K562 (cell line): Measurements from ENCODE around the gene PTPRF. TPM values are rescaled to one million over a fixed set of nuclear protein-coding genes. Genes with fewer than 3 reads are reported as not detected.

ENCODE experiments used
- ATAC-seq: fragments of 200-7000 bp; cut with Tn5 transposase; 3 replicates; pipeline ENCODE4 v1.9.1; 2020; ENCODE audit warnings: moderate library complexity
- BruUV-seq: library from RNA; stranded (reverse); fragments of 400-500 nt; replicated peaks from 2 replicates; lab custom pipeline; 2021; lab: Mats Ljungman, UMichigan
- CTCF ChIA-PET: fragments of 300-600 bp; formaldehyde crosslinking; extraction: SDS; loops from one replicate; lab custom pipeline; 2021; ENCODE audit warnings: low intra/inter-chr PET ratio; lab: Yijun Ruan, JAX
- POLR2A ChIA-PET: fragments of 300-600, 350-650 bp; sonication (Branson Sonifier 250); formaldehyde crosslinking; extraction: SDS; loops from one replicate; lab custom pipeline; 2021; ENCODE audit warnings: antibody characterized with exemption, inconsistent platforms; lab: Yijun Ruan, JAX
- DNase-seq, 4 experiments: peaks; one replicate each; pipeline versions ENCODE4 v3.0.0 to v3.0.0-alpha.2; 2011 to 2018; ENCODE audit warnings: low spot score in 3 of 4, mixed read lengths in 3 of 4; ENCODE audit errors: extremely low read depth in 1 of 4
- FAIRE-seq: peaks from 2 replicates; lab custom pipeline; 2011; peaks lifted over from hg19 to GRCh38; lab: Jason Lieb, UNC
- H2AFZ ChIP-seq: 2 replicates; pipeline ENCODE4 v1.6.0; 2011; ENCODE audit warnings: low read depth, low read length, control low read depth, inconsistent platforms
- H3K27ac ChIP-seq: fragments of 200-600 bp; 3 replicates; pipeline ENCODE4 v1.8.0; 2011; ENCODE audit warnings: low read depth, mild to moderate bottlenecking, control low read depth, inconsistent platforms, low read length, moderate library complexity, mixed read lengths; ENCODE audit errors: extremely low read depth
- H3K27me3 ChIP-seq, 2 experiments: fragments of 300-600 bp in 1 of 2; 2 replicates in 1 of 2; 3 replicates in 1 of 2; pipeline versions ENCODE4 v1.6.0 to v1.8.0; 2011; ENCODE audit warnings: inconsistent platforms in 2 of 2, low read length in 2 of 2, mild to moderate bottlenecking in 1 of 2, mixed read lengths in 1 of 2, moderate library complexity in 1 of 2; ENCODE audit not compliant: control insufficient read depth in 2 of 2, insufficient read depth in 2 of 2
- H3K36me3 ChIP-seq: fragments of 300-600 bp; 3 replicates; pipeline ENCODE4 v1.8.0; 2011; ENCODE audit warnings: mild to moderate bottlenecking, low read length, inconsistent platforms; ENCODE audit not compliant: control insufficient read depth, insufficient read depth
- H3K4me1 ChIP-seq, 2 experiments: fragments of 200-600 bp in 1 of 2; replicated peaks in 1 of 2; 2 replicates in 1 of 2; 3 replicates in 1 of 2; pipeline versions ENCODE4 v1.5.1 to v1.8.0; 2011; ENCODE audit warnings: inconsistent platforms in 2 of 2, low read length in 2 of 2, mild to moderate bottlenecking in 1 of 2, mixed read lengths in 1 of 2, moderate library complexity in 1 of 2; ENCODE audit not compliant: control insufficient read depth in 2 of 2, insufficient read depth in 2 of 2
- H3K4me2 ChIP-seq: 2 replicates; pipeline ENCODE4 v1.6.1; 2011; ENCODE audit warnings: low read length, control low read depth, inconsistent platforms, mixed read lengths; ENCODE audit not compliant: insufficient read depth
- H3K4me3 ChIP-seq: fragments of 200-600 bp; sonication (generic), shearing (Covaris generic); 2 replicates; pipeline ENCODE4 v1.5.1; 2016; ENCODE audit warnings: control low read depth, inconsistent platforms
- H3K79me2 ChIP-seq: fragments of 200-600 bp; 3 replicates; pipeline ENCODE4 v1.8.0; 2011; ENCODE audit warnings: low read length, inconsistent platforms; ENCODE audit not compliant: control insufficient read depth, insufficient read depth
- H3K9ac ChIP-seq, 2 experiments: 2 replicates each; pipeline versions ENCODE4 v1.6.0 to v1.6.1; 2011; ENCODE audit warnings: low read depth in 2 of 2, low read length in 2 of 2, control low read depth in 1 of 2, inconsistent platforms in 1 of 2, mild to moderate bottlenecking in 1 of 2, mixed read lengths in 1 of 2; ENCODE audit not compliant: insufficient read depth in 1 of 2
- H3K9me1 ChIP-seq: one replicate; pipeline ENCODE4 v1.6.0; 2011; ENCODE audit warnings: inconsistent platforms, mild to moderate bottlenecking, low read length, moderate library complexity; ENCODE audit not compliant: control insufficient read depth, insufficient read depth
- H3K9me3 ChIP-seq: replicated peaks from 2 replicates; pipeline ENCODE4 v1.5.1; 2011; ENCODE audit warnings: low read depth, low read length, inconsistent platforms; ENCODE audit not compliant: control insufficient read depth, insufficient read depth
- H4K20me1 ChIP-seq: replicated peaks from 2 replicates; pipeline ENCODE4 v1.6.1; 2011; ENCODE audit warnings: low read length, inconsistent platforms, mixed read lengths; ENCODE audit not compliant: control insufficient read depth, insufficient read depth
- CREBBP ChIP-seq: IDR thresholded peaks from one replicate; pipeline ENCODE4 v1.6.1; 2012; ENCODE audit warnings: low read depth, mild to moderate bottlenecking, control low read depth, inconsistent platforms, low read length
- DIDO1 ChIP-seq: fragments of 450-650 bp; IDR thresholded peaks from 2 replicates; pipeline ENCODE4 v1.6.1; 2016; ENCODE audit warnings: low read depth, missing biosample characterization, missing genetic modification characterization
- HMG20B ChIP-seq: fragments of 250-450 bp; sonication (Bioruptor Pico); IDR thresholded peaks from 2 replicates; pipeline ENCODE4 v1.5.0; 2021; ENCODE audit warnings: mild to moderate bottlenecking
- MAFF ChIP-seq: IDR thresholded peaks from 2 replicates; pipeline ENCODE4 v1.6.1; 2012; ENCODE audit warnings: low read length, improper control_type of control experiment
- NCOR1 ChIP-seq: fragments of 450-650 bp; IDR thresholded peaks from 2 replicates; pipeline ENCODE4 v1.6.1; 2016; ENCODE audit warnings: mild to moderate bottlenecking, moderate library complexity
- SIN3A ChIP-seq, 2 experiments: fragments of 150-350 bp in 1 of 2; IDR thresholded peaks; 2 replicates each; pipeline ENCODE4 v1.6.1; 2011 to 2016; ENCODE audit warnings: borderline replicate concordance in 2 of 2, low read depth in 2 of 2, low read length in 2 of 2, mild to moderate bottlenecking in 2 of 2, moderate library complexity in 2 of 2; ENCODE audit not compliant: control insufficient read depth in 1 of 2
- SMARCC2 ChIP-seq: fragments of 450-650 bp; IDR thresholded peaks from 2 replicates; pipeline ENCODE4 v1.6.1; 2017; ENCODE audit warnings: antibody characterized with exemption, moderate library complexity, mild to moderate bottlenecking, low read depth
- SNIP1 ChIP-seq: fragments of 450-650 bp; IDR thresholded peaks from 2 replicates; pipeline ENCODE4 v1.7.1; 2017; ENCODE audit warnings: low read depth, mild to moderate bottlenecking
- TBP ChIP-seq: optimal IDR thresholded peaks from 2 replicates; pipeline ENCODE3; 2011; ENCODE audit warnings: low read depth, low read length, improper control_type of control experiment
- ZC3H11A ChIP-seq: IDR thresholded peaks from 2 replicates; pipeline ENCODE4 v1.6.1; 2012; ENCODE audit warnings: low read depth, low read length, improper control_type of control experiment
- ZNF431 ChIP-seq: sonication (generic); formaldehyde crosslinking; IDR thresholded peaks from 2 replicates; pipeline ENCODE4 v1.8.0; 2022; ENCODE audit warnings: mild to moderate bottlenecking, missing genetic modification reagents
- ZNF79 ChIP-seq: fragments of 250-450 bp; sonication (Bioruptor Pico); IDR thresholded peaks from 2 replicates; pipeline ENCODE4 v1.4.0; 2020; ENCODE audit warnings: low read depth, mild to moderate bottlenecking, moderate library complexity
- ZNF830 ChIP-seq: fragments of 250-450 bp; sonication (Bioruptor Pico); IDR thresholded peaks from 2 replicates; pipeline ENCODE4 v1.5.0; 2021; ENCODE audit warnings: mild to moderate bottlenecking
- WGBS: fragments of 100-300 bp; shearing (Covaris generic); methylation state at CpG from one replicate; pipeline ENCODE4 v1.1.6; 2016; ENCODE audit warnings: low coverage, mixed read lengths; ENCODE audit not compliant: insufficient coverage; ENCODE audit errors: missing lambda C conversion rate; 5-methylcytosine and 5-hydroxymethylcytosine counted together
- in situ Hi-C: fragments of 300-500 bp; cut with MboI; formaldehyde crosslinking; loops from 4 replicates; pipeline ENCODE4 v1.15.0; 2018; ENCODE audit warnings: inconsistent platforms, mixed read lengths
- intact Hi-C: fragments of 100-400 bp; cut with micrococcal nuclease; formaldehyde crosslinking; loops from 2 replicates; pipeline ENCODE4 v1.14.2; 2022
- polyA plus RNA-seq, 8 experiments: library from polyadenylated mRNA; depleted of rRNA in 4 of 8; stranded (reverse) in 5 of 8; unstranded in 3 of 8; fragments of >200 nt; fragmentation: Nextera tagmentation in 2 of 8; fragmentation: Illumina TruSeq in 1 of 8; extraction: Ambion mirVana in 2 of 8; extraction: Trizol in 1 of 8; gene quantifications; 2 replicates each; pipeline versions ENCODE4 v1.2.1 to v1.2.3, GENCODE V29; 2011 to 2014; ENCODE audit warnings: inconsistent platforms in 1 of 8, missing spikeins in 1 of 8
- total RNA-seq, 7 experiments: library from RNA; depleted of rRNA in 6 of 7; stranded (reverse); fragments of >200 nt in 6 of 7; fragmentation: Illumina TruSeq in 2 of 7; extraction: Trizol in 2 of 7; gene quantifications; 2 replicates each; pipeline versions ENCODE4 v1.2.1 to v1.2.3, GENCODE V29; 2011 to 2021; ENCODE audit warnings: low replicate concordance in 1 of 7
- TF ChIP-seq, protein P1 (sequence below): fragments of 450-650 bp; IDR thresholded peaks from 2 replicates; pipeline ENCODE4 v1.6.1; 2016
- TF ChIP-seq, protein P2 (sequence below): fragments of 450-650 bp; IDR thresholded peaks from one replicate; pipeline ENCODE4 v1.6.1; 2018; ENCODE audit warnings: mild to moderate bottlenecking, moderate library complexity; ENCODE audit not compliant: partially characterized antibody
- TF ChIP-seq, protein P3 (sequence below), 2 experiments: IDR thresholded peaks; 2 replicates each; pipeline ENCODE4 v1.6.1; 2011; ENCODE audit warnings: borderline replicate concordance in 1 of 2, control low read depth in 1 of 2, low read depth in 1 of 2, low read length in 1 of 2, mild to moderate bottlenecking in 1 of 2, mixed read lengths in 1 of 2, moderate library complexity in 1 of 2; ENCODE audit not compliant: insufficient read depth in 1 of 2, insufficient read length in 1 of 2, poor library complexity in 1 of 2, severe bottlenecking in 1 of 2; ENCODE audit errors: extremely low read depth in 1 of 2

Gene PTPRF
- total and polyA plus RNA-seq, 9 of the 15 experiments (the other 6 are each of a cell fraction or from before 2014, with no cell fraction given), result 0.13 to 4.3 (median 1.1) TPM

DNA sequence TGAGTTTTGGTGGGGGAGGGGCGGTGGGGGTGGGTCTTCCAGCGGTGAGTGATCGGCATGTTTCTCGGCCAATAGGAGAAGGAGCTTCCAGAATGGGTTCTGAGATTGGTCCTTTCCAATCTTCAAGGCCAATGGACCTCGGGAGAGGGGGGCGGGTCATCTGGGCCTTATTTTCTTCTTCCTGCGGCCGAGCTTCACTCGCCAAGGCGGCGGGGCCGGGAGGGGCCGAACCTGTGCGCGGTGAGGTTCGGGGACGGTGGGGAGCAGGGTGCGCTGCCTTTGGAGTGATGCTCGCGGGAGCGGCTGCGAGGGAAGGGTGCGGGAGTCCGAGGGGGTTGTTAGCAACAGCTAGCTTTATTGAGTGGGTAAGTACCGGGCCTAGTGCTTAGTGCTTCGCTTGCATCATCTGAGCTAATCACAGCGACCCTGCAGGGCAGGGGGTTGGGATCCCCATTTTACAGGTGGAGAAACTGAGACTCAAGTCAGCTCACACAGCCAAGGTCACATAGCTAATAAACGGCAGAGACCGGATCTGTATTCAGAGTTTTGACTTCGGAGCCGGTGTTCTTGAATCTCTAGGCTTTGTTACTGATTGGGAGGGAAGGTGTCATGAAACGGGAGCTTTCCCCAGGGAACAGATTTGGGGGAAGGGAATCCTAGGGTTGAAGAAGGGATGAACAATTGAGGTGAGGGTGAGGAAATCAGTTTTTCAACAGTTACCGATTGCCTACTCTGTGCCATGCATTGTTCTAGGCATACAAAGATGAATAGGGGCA is 119.8 kb downstream of the PTPRF start:
- H3K9me1 ChIP-seq, result no peaks in the 10 kb centered on the region
- H3K4me2 ChIP-seq, result peak overlapping the region; percentile 97
- H4K20me1 ChIP-seq, result 0 out of 2 replicates have a peak, but pooled peaks cover 5% of the 10 kb centered on the region
- BruUV-seq, result no TSS peak
- DNase-seq (peak; percentile 99 to 100 (median 100)), ATAC-seq (peak; percentile 93), FAIRE-seq (no peak)
- POLR2A ChIA-PET, result interaction anchor here (0.6 to 3.8 kb wide), 30 partner anchors 9 to 212 kb away, joined by 3 to 28 read pairs (median 4); partner anchors contain the start of genes HYI and ST3GAL3
- peaks cover 24% of the 10 kb centered on the region for H3K36me3 ChIP-seq
- H2AFZ ChIP-seq, result peak overlapping the region; percentile 100
- intact Hi-C loops (no loop called here), in situ Hi-C loops (no loop called here)
- H3K4me3 ChIP-seq, result peak overlapping the region; percentile 81
- H3K9me3 ChIP-seq, result no peaks in the 10 kb centered on the region
- H3K27ac ChIP-seq, result peak overlapping the region; percentile 88
- WGBS, result 1% methylated on average over 31 of the region's 33 CpGs
- peaks cover 0 to 4% of the 10 kb centered on the region in 2 experiments; a peak in 3 of 5 replicates for H3K27me3 ChIP-seq
- H3K9ac ChIP-seq, result peak overlapping the region; percentile 79 to 97
- H3K79me2 ChIP-seq, result peaks cover 24% of the 10 kb centered on the region
- CTCF ChIA-PET, result no interaction called here
- H3K4me1 ChIP-seq, result peaks cover 3 to 14% of the 10 kb centered on the region in 2 experiments
- no peak for TF ChIP-seq HMG20B
- no peak for TF ChIP-seq MAFF
- no peak for TF ChIP-seq CREBBP
- TF ChIP-seq DIDO1 (tag), result no peak
- no peak; the same call in 1 of the 2 replicates for TF ChIP-seq ZNF431 (CRISPR knock-in tag)
- TF ChIP-seq ZC3H11A, result no peak
- no peak for TF ChIP-seq SMARCC2
- TF ChIP-seq SIN3A (IDR thresholded peaks at IDR 0.05; ENCODE audit: borderline replicate concordance in 2 of 2, control insufficient read depth in 1 of 2, low read depth in 2 of 2, low read length in 2 of 2), result peak; percentile 48 to 78; a peak in 2 of 4 replicates
- TF ChIP-seq ZNF830 (CRISPR knock-in tag), result peak; percentile 97
- TF ChIP-seq, protein P1, sequence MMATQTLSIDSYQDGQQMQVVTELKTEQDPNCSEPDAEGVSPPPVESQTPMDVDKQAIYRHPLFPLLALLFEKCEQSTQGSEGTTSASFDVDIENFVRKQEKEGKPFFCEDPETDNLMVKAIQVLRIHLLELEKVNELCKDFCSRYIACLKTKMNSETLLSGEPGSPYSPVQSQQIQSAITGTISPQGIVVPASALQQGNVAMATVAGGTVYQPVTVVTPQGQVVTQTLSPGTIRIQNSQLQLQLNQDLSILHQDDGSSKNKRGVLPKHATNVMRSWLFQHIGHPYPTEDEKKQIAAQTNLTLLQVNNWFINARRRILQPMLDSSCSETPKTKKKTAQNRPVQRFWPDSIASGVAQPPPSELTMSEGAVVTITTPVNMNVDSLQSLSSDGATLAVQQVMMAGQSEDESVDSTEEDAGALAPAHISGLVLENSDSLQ, result peak; percentile 99
- TF ChIP-seq NCOR1, result peak; percentile 57; the same call in 1 of the 2 replicates
- peak; percentile 92 for TF ChIP-seq TBP
- no peak for TF ChIP-seq SNIP1
- TF ChIP-seq, protein P2, sequence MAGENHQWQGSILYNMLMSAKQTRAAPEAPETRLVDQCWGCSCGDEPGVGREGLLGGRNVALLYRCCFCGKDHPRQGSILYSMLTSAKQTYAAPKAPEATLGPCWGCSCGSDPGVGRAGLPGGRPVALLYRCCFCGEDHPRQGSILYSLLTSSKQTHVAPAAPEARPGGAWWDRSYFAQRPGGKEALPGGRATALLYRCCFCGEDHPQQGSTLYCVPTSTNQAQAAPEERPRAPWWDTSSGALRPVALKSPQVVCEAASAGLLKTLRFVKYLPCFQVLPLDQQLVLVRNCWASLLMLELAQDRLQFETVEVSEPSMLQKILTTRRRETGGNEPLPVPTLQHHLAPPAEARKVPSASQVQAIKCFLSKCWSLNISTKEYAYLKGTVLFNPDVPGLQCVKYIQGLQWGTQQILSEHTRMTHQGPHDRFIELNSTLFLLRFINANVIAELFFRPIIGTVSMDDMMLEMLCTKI, result no peak
- TF ChIP-seq, protein P3, sequence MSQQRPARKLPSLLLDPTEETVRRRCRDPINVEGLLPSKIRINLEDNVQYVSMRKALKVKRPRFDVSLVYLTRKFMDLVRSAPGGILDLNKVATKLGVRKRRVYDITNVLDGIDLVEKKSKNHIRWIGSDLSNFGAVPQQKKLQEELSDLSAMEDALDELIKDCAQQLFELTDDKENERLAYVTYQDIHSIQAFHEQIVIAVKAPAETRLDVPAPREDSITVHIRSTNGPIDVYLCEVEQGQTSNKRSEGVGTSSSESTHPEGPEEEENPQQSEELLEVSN (IDR thresholded peaks at IDR 0.05; ENCODE audit: borderline replicate concordance in 1 of 2, extremely low read depth in 1 of 2, insufficient read depth in 1 of 2, insufficient read length in 1 of 2, low read depth in 1 of 2, low read length in 1 of 2, poor library complexity in 1 of 2, severe bottlenecking in 1 of 2), result no peak
- TF ChIP-seq ZNF79 (CRISPR knock-in tag), result no peak
